Neural progenitor cell (in vitro differentiated cells): ENCODE data around the gene DYSF.

Experiments
- EZH2 ChIP-seq: fragments of 200-600 bp; sonication (generic); IDR thresholded peaks from 2 replicates; pipeline ENCODE4 v1.6.1; 2017; ENCODE audit warnings: antibody characterized with exemption, mild to moderate bottlenecking, moderate library complexity
- EZH2phosphoT487 ChIP-seq: fragments of 200-600 bp; sonication (generic); IDR thresholded peaks from 2 replicates; pipeline ENCODE4 v1.6.1; 2017; ENCODE audit warnings: antibody characterized with exemption
- TF ChIP-seq, protein P1 (sequence below): fragments of 200-600 bp; sonication (generic); IDR thresholded peaks from 2 replicates; pipeline ENCODE4 v1.5.1; 2017; ENCODE audit warnings: antibody characterized with exemption, mild to moderate bottlenecking

DNA sequence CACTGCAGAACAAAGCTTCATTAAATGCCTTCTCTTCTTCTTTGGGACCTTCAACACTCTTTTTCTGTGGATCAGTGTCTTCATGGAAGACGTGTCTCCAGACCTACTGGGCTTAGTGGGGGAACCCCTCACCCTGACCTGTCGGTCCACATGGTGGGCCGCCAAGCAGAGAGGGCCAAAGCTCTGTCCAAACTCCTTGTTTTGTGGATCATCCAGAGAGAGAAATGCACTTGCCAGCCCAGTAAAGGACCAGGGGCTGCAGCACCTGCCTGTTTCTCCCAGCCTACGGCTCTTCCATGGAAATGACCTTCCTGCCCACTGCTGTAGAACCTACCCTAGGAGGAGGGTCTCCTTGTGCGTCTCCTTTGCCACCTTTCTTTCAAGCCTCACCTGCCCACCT, 25.9 kb downstream of the DYSF start:
- TF ChIP-seq, protein P1, sequence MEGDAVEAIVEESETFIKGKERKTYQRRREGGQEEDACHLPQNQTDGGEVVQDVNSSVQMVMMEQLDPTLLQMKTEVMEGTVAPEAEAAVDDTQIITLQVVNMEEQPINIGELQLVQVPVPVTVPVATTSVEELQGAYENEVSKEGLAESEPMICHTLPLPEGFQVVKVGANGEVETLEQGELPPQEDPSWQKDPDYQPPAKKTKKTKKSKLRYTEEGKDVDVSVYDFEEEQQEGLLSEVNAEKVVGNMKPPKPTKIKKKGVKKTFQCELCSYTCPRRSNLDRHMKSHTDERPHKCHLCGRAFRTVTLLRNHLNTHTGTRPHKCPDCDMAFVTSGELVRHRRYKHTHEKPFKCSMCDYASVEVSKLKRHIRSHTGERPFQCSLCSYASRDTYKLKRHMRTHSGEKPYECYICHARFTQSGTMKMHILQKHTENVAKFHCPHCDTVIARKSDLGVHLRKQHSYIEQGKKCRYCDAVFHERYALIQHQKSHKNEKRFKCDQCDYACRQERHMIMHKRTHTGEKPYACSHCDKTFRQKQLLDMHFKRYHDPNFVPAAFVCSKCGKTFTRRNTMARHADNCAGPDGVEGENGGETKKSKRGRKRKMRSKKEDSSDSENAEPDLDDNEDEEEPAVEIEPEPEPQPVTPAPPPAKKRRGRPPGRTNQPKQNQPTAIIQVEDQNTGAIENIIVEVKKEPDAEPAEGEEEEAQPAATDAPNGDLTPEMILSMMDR, result no peak
- TF ChIP-seq EZH2phosphoT487 (no peak), EZH2 (no peak)
